Esophagus muscularis mucosa (tissue), 4 donors: ENCODE results near the gene RFXAP. TPM values are rescaled to one million over a fixed set of nuclear protein-coding genes. Genes with fewer than 3 reads are reported as not detected.

Experiments
- DNase-seq: peaks from one replicate; pipeline ENCODE4 v3.0.0-alpha.2; 2017; ENCODE audit errors: extremely low spot score
- H3K27ac ChIP-seq, 4 donors: fragments of 200-600 bp; sonication (generic); replicated peaks in 1 of 4; 1 replicate in 3 of 4; 2 replicates in 1 of 4; pipeline ENCODE4 v1.5.1; 2016 to 2019; ENCODE audit warnings: mild to moderate bottlenecking in 1 of 4
- H3K27me3 ChIP-seq, 4 donors: fragments of 200-600 bp; sonication (generic); one replicate each; pipeline versions ENCODE4 v1.5.1 to v1.6.0; 2016 to 2019
- H3K36me3 ChIP-seq, 4 donors: fragments of 200-600 bp; sonication (generic); one replicate each; pipeline ENCODE4 v1.5.1; 2016 to 2019
- H3K4me1 ChIP-seq, 4 donors: fragments of 200-600 bp; sonication (generic); one replicate each; pipeline ENCODE4 v1.5.1; 2016 to 2019
- H3K4me3 ChIP-seq, 4 donors: fragments of 200-600 bp; sonication (generic); 1 replicate in 2 of 4; 2 replicates in 2 of 4; pipeline ENCODE4 v1.5.1; 2016 to 2019; ENCODE audit warnings: mild to moderate bottlenecking in 4 of 4, moderate library complexity in 1 of 4
- H3K9me3 ChIP-seq, 4 donors: fragments of 200-600 bp; sonication (generic); 1 replicate in 3 of 4; 2 replicates in 1 of 4; pipeline ENCODE4 v1.5.1; 2016 to 2019
- CTCF ChIP-seq, 3 experiments: fragments of 200-600 bp in 2 of 3; fragments of 450-650 bp in 1 of 3; sonication (generic) in 2 of 3; IDR thresholded peaks; one replicate each; pipeline ENCODE4 v1.5.1; 2017 to 2019; ENCODE audit warnings: antibody characterized with exemption in 3 of 3, mild to moderate bottlenecking in 2 of 3, moderate library complexity in 1 of 3
- EP300 ChIP-seq: sonication (generic); formaldehyde crosslinking; IDR thresholded peaks from one replicate; pipeline ENCODE4 v1.6.1; 2017; ENCODE audit warnings: antibody characterized with exemption
- POLR2A ChIP-seq: fragments of 450-650 bp; IDR thresholded peaks from one replicate; pipeline ENCODE4 v1.6.1; 2017; ENCODE audit warnings: antibody characterized with exemption, moderate library complexity, mild to moderate bottlenecking, low read depth
- POLR2AphosphoS5 ChIP-seq, 2 donors: sonication (generic); formaldehyde crosslinking; IDR thresholded peaks; one replicate each; pipeline ENCODE4 v1.6.1; 2017; ENCODE audit warnings: antibody characterized with exemption in 2 of 2
- WGBS: methylation state at CpG from one replicate; pipeline ENCODE4 v1.1.5; 2018; 5-methylcytosine and 5-hydroxymethylcytosine counted together
- intact Hi-C: fragments of 100-400 bp; cut with DNase I; formaldehyde crosslinking; loops from one replicate; pipeline ENCODE4 v1.15.1; 2023
- total RNA-seq, 4 donors: library from RNA; depleted of rRNA; stranded (reverse); fragments of >200 nt; gene quantifications; one replicate each; pipeline versions ENCODE4 v1.1.0 to v1.2.1, GENCODE V29; 2016

The RFXAP gene
- total RNA-seq, 4 donors from 2014 or later: 3.3 to 4.6 (median 4.2) TPM

GRCh38 chr13:36807616-36808015 is 11.4 kb upstream of the RFXAP start:
- Histone ChIP-seq H3K27ac (no peak overlapping the region), H3K27me3 (peaks cover 0 to 7% (median 0%) of the 10 kb centered on the region in 4 donors), H3K4me1 (no peaks in the 10 kb centered on the region), H3K9me3 (no peaks in the 10 kb centered on the region), H3K4me3 (no peak overlapping the region), H3K36me3 (no peaks in the 10 kb centered on the region)
- 95% methylated on average over 2 of the region's 2 CpGs for WGBS
- intact Hi-C loops: no loop called here
- DNase-seq: no peak
- TF ChIP-seq POLR2A (no peak), POLR2AphosphoS5 (IDR thresholded peaks at IDR 0.05) (no peak), EP300 (no peak), CTCF (IDR thresholded peaks at IDR 0.05) (no peak)

- TF ChIP-seq EP300 (no peak), POLR2A (no peak), CTCF (IDR thresholded peaks at IDR 0.05) (no peak), POLR2AphosphoS5 (IDR thresholded peaks at IDR 0.05) (no peak)
- Histone ChIP-seq H3K27me3 (peaks cover 0 to 7% (median 0%) of the 10 kb centered on the region in 4 donors), H3K36me3 (no peaks in the 10 kb centered on the region), H3K9me3 (no peaks in the 10 kb centered on the region), H3K27ac (no peak overlapping the region), H3K4me3 (no peak overlapping the region), H3K4me1 (peaks cover 0 to 3% (median under 1%) of the 10 kb centered on the region in 4 donors)
- 93% methylated on average over 1 of the region's 1 CpG for WGBS
- DNase-seq: no peak
- intact Hi-C loops: no loop called here
Measured at GRCh38 chr13:36813225-36813624, 5.8 kb upstream of the RFXAP start.

- H3K27ac ChIP-seq: no peak overlapping the region
- no peaks in the 10 kb centered on the region for H3K36me3 ChIP-seq
- intact Hi-C loops: no loop called here
- no peaks in the 10 kb centered on the region for H3K9me3 ChIP-seq
- peaks cover 0 to 8% (median 5%) of the 10 kb centered on the region in 4 donors for H3K4me1 ChIP-seq
- no peak for TF ChIP-seq POLR2A
- TF ChIP-seq EP300: no peak
- TF ChIP-seq CTCF (IDR thresholded peaks at IDR 0.05): no peak
- no peak for TF ChIP-seq POLR2AphosphoS5 (IDR thresholded peaks at IDR 0.05)
- H3K27me3 ChIP-seq: peaks cover 0 to 7% (median 0%) of the 10 kb centered on the region in 4 donors
- WGBS: 58% methylated on average over 9 of the region's 9 CpGs
- no peak for DNase-seq
- H3K4me3 ChIP-seq: no peak overlapping the region
Measured at GRCh38 chr13:36814465-36814864, 4.6 kb upstream of the RFXAP start.

GRCh38 chr13:36815062-36815461 is 4.0 kb upstream of the RFXAP start:
- no peak overlapping the region for H3K4me3 ChIP-seq
- H3K27me3 ChIP-seq: peaks cover 0 to 7% (median 0%) of the 10 kb centered on the region in 4 donors
- no peak for DNase-seq
- no peaks in the 10 kb centered on the region for H3K9me3 ChIP-seq
- H3K27ac ChIP-seq: no peak overlapping the region
- TF ChIP-seq POLR2A (no peak), EP300 (no peak), CTCF (IDR thresholded peaks at IDR 0.05) (peak in 1 of 3 experiments; percentile 16), POLR2AphosphoS5 (IDR thresholded peaks at IDR 0.05) (no peak)
- intact Hi-C loops: no loop called here
- WGBS: 75% methylated on average over 2 of the region's 2 CpGs
- H3K36me3 ChIP-seq: no peaks in the 10 kb centered on the region
- peaks cover 0 to 13% (median 9%) of the 10 kb centered on the region in 4 donors for H3K4me1 ChIP-seq
